Ectodermal cell (in vitro differentiated cells): ENCODE measurements around the gene PLET1.

ENCODE experiments used
- H3K27ac ChIP-seq: 2 replicates; pipeline ENCODE4 v1.7.0; 2013; ENCODE audit warnings: mild to moderate bottlenecking, low read depth, low read length; ENCODE audit not compliant: insufficient read depth, poor library complexity, severe bottlenecking
- H3K27me3 ChIP-seq: 2 replicates; pipeline ENCODE4 v1.7.0; 2013; ENCODE audit warnings: mild to moderate bottlenecking, low read length; ENCODE audit not compliant: insufficient read depth, control insufficient read depth, poor library complexity, severe bottlenecking
- H3K36me3 ChIP-seq: one replicate; pipeline ENCODE4 v1.7.0; 2013; ENCODE audit warnings: low read length; ENCODE audit not compliant: control insufficient read depth, insufficient read depth
- H3K4me1 ChIP-seq: one replicate; pipeline ENCODE4 v1.7.0; 2013; ENCODE audit warnings: low read length; ENCODE audit not compliant: control insufficient read depth, insufficient read depth
- H3K4me3 ChIP-seq: 2 replicates; pipeline ENCODE4 v1.7.0; 2013; ENCODE audit warnings: low read depth, low read length, control low read depth; ENCODE audit not compliant: insufficient read depth
- H3K9me3 ChIP-seq: 2 replicates; pipeline ENCODE4 v1.7.0; 2013; ENCODE audit warnings: mild to moderate bottlenecking, low read length, moderate library complexity; ENCODE audit not compliant: control insufficient read depth
- WGBS, 2 experiments: methylation state at CpG; one replicate each; pipeline ENCODE4 v1.1.7; 2013; ENCODE audit warnings: missing lambda C conversion rate in 2 of 2; 5-methylcytosine and 5-hydroxymethylcytosine counted together

Gene PLET1

DNA sequence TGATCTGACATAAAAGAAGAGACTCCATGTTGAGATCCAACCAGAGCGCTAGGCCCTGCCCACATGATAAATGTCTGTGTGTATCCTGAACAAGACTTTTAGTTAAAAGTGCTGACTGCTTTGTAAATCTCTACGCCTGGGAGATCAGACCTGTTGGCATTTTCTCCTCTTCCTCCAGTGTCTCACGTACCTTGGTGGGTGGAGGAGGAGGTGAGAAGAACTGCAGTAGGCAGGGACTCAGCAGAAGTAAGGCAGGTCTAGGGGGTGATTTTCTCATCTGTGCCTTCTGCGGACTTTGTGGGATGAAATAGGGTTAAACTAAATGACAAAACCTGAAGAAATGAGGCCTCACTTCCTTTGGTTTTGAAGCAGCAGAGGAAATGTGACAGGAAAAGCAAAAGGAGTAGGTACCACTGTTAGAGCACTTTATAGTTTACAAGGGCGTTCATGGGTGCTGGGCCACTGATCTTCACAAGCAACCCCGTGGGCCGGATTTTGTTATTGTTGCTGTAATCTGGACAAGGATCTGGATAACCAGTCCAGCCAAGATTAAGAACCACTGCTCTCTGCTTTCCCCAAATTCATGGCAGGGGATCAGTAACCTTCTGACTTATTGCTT lies 36.7 kb upstream of the PLET1 start:
- WGBS, 2 experiments, result 94 to 95% methylated on average over 6 to 7 of the region's 7 CpGs
- Histone ChIP-seq H3K27ac (no peak overlapping the region), H3K27me3 (no peaks in the 10 kb centered on the region), H3K9me3 (no peaks in the 10 kb centered on the region), H3K4me1 (peaks cover 4% of the 10 kb centered on the region), H3K36me3 (no peaks in the 10 kb centered on the region), H3K4me3 (no peak overlapping the region)

- H3K36me3 ChIP-seq, result no peaks in the 10 kb centered on the region
- H3K4me1 ChIP-seq, result no peaks in the 10 kb centered on the region
- no peak overlapping the region for H3K27ac ChIP-seq
- H3K4me3 ChIP-seq, result no peak overlapping the region
- no peaks in the 10 kb centered on the region for H3K9me3 ChIP-seq
- 95 to 97% methylated on average over 4 of the region's 4 CpGs for WGBS, 2 experiments
- H3K27me3 ChIP-seq, result peaks cover 2% of the 10 kb centered on the region
These were observed 35.4 kb upstream of the PLET1 start for GRCh38 chr11:112296044-112296443.

GRCh38 chr11:112294688-112295340 lies 34.2 kb upstream of the PLET1 start:
- peaks cover 13% of the 10 kb centered on the region for H3K27me3 ChIP-seq
- no peaks in the 10 kb centered on the region for H3K4me1 ChIP-seq
- H3K9me3 ChIP-seq, result no peaks in the 10 kb centered on the region
- no peak overlapping the region for H3K27ac ChIP-seq
- H3K36me3 ChIP-seq, result no peaks in the 10 kb centered on the region
- WGBS, 2 experiments, result 67 to 88% methylated on average over 3 of the region's 3 CpGs
- no peak overlapping the region for H3K4me3 ChIP-seq

GRCh38 chr11:112293614-112294013 lies 33.0 kb upstream of the PLET1 start:
- WGBS, 2 experiments, result 92 to 98% methylated on average over 1 to 2 of the region's 2 CpGs
- Histone ChIP-seq H3K27ac (no peak overlapping the region), H3K27me3 (peaks cover 22% of the 10 kb centered on the region), H3K4me1 (peaks cover 3% of the 10 kb centered on the region), H3K36me3 (no peaks in the 10 kb centered on the region), H3K9me3 (no peaks in the 10 kb centered on the region), H3K4me3 (no peak overlapping the region)

DNA sequence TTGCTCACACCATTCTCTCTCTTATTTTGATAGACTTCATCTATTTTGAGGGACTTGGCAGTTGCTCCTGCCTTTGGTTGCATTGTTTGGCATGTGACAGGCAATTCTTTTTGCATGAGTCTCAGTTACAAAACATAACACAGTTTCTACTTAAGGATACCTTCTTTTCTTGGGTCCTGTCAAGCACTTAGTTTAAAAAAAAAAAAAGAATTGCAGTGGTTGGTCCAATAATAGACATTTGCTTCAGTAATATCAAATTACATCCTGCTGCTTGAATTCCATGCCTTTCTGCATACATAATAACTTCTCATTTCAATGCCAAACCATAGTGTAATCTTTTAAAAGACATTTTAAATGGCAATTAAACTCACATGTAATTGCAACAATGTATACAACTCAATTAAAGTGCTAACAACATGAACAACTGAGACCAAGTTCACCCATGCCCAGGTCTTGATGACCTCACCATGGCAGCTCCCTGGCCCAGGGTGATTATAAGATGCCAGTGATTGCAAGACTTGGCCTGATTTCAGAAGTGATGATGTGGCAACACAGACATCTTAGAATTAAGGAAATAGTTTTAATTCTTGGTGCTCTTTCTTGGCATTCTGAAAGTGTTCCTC lies 32.2 kb upstream of the PLET1 start:
- H3K9me3 ChIP-seq, result no peaks in the 10 kb centered on the region
- no peaks in the 10 kb centered on the region for H3K36me3 ChIP-seq
- H3K4me3 ChIP-seq, result no peak overlapping the region
- H3K27ac ChIP-seq, result no peak overlapping the region
- H3K27me3 ChIP-seq, result peaks cover 22% of the 10 kb centered on the region
- peaks cover 3% of the 10 kb centered on the region for H3K4me1 ChIP-seq

DNA sequence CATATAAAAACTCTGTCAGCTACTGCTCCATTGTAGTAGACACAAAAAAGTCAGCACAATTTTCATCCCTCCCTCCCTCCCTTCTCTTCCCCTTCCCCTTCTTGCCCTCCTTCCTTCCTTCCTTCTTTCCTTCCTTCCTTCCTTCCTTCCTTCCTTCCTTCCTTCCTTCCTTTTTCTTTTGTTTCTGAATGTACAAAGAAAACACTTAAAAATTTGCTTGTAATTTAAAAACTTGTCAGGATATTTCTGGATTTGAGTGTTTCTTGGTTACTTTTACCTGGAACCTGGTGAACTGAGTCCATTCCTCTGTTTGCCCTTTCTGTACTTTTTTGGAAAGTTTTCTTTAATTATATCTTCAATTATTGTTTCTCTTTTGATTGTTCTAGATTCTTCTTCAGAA lies 31.5 kb upstream of the PLET1 start:
- peaks cover 3% of the 10 kb centered on the region for H3K4me1 ChIP-seq
- H3K9me3 ChIP-seq, result no peaks in the 10 kb centered on the region
- H3K27ac ChIP-seq, result no peak overlapping the region
- H3K27me3 ChIP-seq, result peaks cover 22% of the 10 kb centered on the region
- no peaks in the 10 kb centered on the region for H3K36me3 ChIP-seq
- H3K4me3 ChIP-seq, result no peak overlapping the region

GRCh38 chr11:112291191-112291590 lies 30.5 kb upstream of the PLET1 start:
- Histone ChIP-seq H3K9me3 (no peaks in the 10 kb centered on the region), H3K27ac (no peak overlapping the region), H3K36me3 (no peaks in the 10 kb centered on the region), H3K4me1 (peaks cover 3% of the 10 kb centered on the region), H3K4me3 (no peak overlapping the region), H3K27me3 (peaks cover 22% of the 10 kb centered on the region)
- 77 to 79% methylated on average over 6 of the region's 6 CpGs for WGBS, 2 experiments

DNA sequence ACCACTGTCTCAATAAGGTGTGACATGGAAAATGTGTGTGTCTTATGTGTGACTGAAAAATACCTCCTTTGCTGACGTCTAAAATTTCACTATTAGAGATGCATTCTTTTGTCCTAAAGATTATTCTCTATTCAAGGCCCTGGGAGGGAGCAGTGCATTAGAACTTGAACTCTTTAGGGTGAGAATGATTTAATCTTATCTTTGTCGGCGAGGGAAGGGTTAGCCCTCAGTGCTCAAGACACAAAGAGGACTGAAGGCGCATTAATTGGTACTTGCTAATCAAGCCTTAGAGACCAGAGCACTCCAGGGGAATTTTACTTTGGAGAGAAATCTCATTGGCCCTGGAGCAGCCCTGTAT lies 29.8 kb upstream of the PLET1 start:
- Histone ChIP-seq H3K4me3 (peak overlapping the region; percentile 54), H3K27ac (no peak overlapping the region), H3K27me3 (peaks cover 22% of the 10 kb centered on the region), H3K4me1 (peaks cover 8% of the 10 kb centered on the region), H3K9me3 (no peaks in the 10 kb centered on the region), H3K36me3 (no peaks in the 10 kb centered on the region)
- WGBS, 2 experiments, result 9 to 12% methylated on average over 3 to 4 of the region's 4 CpGs

DNA sequence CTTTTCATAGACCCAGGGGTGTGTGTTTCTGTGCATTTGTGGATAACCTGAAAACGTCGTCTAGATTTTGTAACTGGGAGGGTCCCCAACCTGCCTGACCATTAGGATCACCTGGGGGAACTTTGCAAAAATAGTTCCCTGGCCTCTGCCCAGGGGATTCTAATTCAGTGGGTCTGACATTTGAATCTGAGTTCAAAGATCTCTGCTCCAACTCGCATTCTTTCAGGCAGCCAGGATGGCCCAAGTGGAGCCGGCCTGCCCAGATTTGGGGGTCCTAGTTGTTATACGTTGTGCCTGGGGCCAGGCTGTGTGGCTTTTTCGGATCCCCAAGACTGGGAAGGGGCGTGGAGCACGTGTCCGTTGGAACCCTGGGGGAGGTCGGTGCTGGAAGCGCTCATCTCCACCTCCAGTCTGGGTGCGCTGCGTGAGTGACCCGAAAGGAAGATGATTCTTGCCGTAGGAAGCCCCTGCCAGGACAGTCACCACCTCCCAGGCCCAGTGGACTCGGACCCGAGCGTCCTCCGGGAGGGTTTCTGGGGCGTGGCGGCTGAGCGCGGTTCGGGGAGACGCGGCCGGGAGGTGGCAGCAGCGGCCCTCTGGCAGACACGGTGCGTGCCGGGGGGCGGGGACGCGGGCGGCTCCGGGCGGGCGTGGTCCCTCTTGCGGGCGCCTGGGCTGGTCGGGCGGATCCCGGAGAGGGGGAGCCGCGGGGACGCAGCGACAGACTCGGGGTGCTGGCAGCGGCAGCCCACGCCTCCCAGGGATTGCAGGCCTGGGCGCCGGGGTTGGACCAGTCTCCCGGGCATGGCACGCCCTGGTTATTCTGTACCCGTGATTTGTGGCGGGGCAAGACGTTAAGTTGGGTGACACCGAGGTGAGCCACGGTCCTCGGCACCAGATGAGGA lies 29.2 kb upstream of the PLET1 start:
- Histone ChIP-seq H3K27ac (no peak overlapping the region), H3K4me3 (peak overlapping the region; percentile 54), H3K4me1 (peaks cover 8% of the 10 kb centered on the region), H3K36me3 (no peaks in the 10 kb centered on the region), H3K9me3 (no peaks in the 10 kb centered on the region), H3K27me3 (peaks cover 22% of the 10 kb centered on the region)
- 5 to 6% methylated on average over 60 of the region's 60 CpGs for WGBS, 2 experiments

DNA sequence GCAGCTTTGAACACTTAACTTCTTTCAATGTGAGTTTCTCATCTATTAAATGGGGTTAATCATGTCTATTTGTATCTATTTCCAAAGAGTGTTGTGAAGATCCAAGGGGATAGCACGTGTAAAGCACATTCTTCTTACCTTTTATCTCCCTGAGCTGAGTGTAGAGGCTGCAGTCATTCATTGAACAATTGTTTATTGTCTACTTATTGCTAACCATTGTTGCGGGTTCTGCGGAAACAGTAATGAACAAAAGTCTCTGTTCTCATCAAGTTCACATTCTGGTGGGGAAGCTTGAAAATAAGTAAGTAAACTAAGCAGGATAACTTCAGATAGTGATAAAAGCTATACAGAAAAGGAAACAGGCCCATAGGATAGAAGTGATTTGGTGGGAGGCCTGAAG lies 27.4 kb upstream of the PLET1 start:
- WGBS, 2 experiments, result 94% methylated on average over 3 of the region's 3 CpGs

More for the DNA sequence above, 27.4 kb upstream of the PLET1 start:
- Histone ChIP-seq H3K27ac (no peak overlapping the region), H3K27me3 (peaks cover 22% of the 10 kb centered on the region), H3K36me3 (no peaks in the 10 kb centered on the region), H3K4me1 (peaks cover 8% of the 10 kb centered on the region), H3K9me3 (no peaks in the 10 kb centered on the region), H3K4me3 (no peak overlapping the region)
